Urinary bladder (tissue), 4 donors: ENCODE measurements around the gene MPP2. TPM values are rescaled to one million over a fixed set of nuclear protein-coding genes. Genes with fewer than 3 reads are reported as not detected.
A peak's percentile ranks its signal among the peaks of the same experiment; 100 is the strongest.

Source experiments
- DNase-seq: peaks from one replicate; pipeline ENCODE4 v3.0.0-alpha.2; 2015; ENCODE audit errors: extremely low spot score
- H3K27ac ChIP-seq: one replicate; pipeline ENCODE4 v1.5.1; 2013; ENCODE audit warnings: low read depth, mild to moderate bottlenecking, moderate library complexity
- H3K36me3 ChIP-seq: one replicate; pipeline ENCODE4 v1.6.1; 2013; ENCODE audit warnings: mild to moderate bottlenecking, moderate library complexity; ENCODE audit not compliant: insufficient read depth
- H3K4me1 ChIP-seq: one replicate; pipeline ENCODE4 v1.6.1; 2013; ENCODE audit warnings: mild to moderate bottlenecking, moderate library complexity; ENCODE audit not compliant: insufficient read depth
- H3K4me3 ChIP-seq: one replicate; pipeline ENCODE4 v1.5.1; 2013; ENCODE audit warnings: low read depth, low read length
- WGBS: extraction: QIAGEN DNeasy Blood & Tissue Kit; methylation state at CpG from one replicate; pipeline ENCODE4 v1.1.7; 2013; 5-methylcytosine and 5-hydroxymethylcytosine counted together
- polyA plus RNA-seq: library from polyadenylated mRNA; stranded (reverse); fragments of 200-250 nt; gene quantifications from one replicate; pipeline ENCODE4 v1.2.3, GENCODE V29; 2013
- total RNA-seq: library from RNA; depleted of rRNA; stranded (reverse); fragments of >200 nt; gene quantifications from one replicate; pipeline ENCODE4 v1.2.3, GENCODE V29; 2014
- donor health status: healthy with polysubstance abuse.
- donor health status: healthy.

Gene MPP2
- total RNA-seq: 3.7 TPM
- polyA plus RNA-seq: 14.9 TPM

- under 1% methylated on average over 36 of the region's 36 CpGs for whole genome bisulfite sequencing
- peak; percentile 76 for DNase-seq
- Histone ChIP-seq H3K36me3 (no peaks in the 10 kb centered on the region), H3K4me1 (no peaks in the 10 kb centered on the region), H3K4me3 (peak within 1 kb of the TSS; percentile 84), H3K27ac (peak within 1 kb of the TSS; percentile 80)
These were observed at the start of gene MPP2 for GRCh38 chr17:43907425-43907981. TSS of gene MPP2 (minus strand) at chr17:43907536. CDS start at chr17:43904460, 3,076 bp downstream.

GRCh38 chr17:43956222-43956621, 48.9 kb upstream of the MPP2 start:
- no peak for DNase-seq
- WGBS: 76% methylated on average over 8 of the region's 8 CpGs
- Histone ChIP-seq H3K36me3 (no peaks in the 10 kb centered on the region), H3K27ac (no peak overlapping the region), H3K4me1 (no peaks in the 10 kb centered on the region), H3K4me3 (no peak overlapping the region)

- no peak for DNase-seq
- no peaks in the 10 kb centered on the region for H3K36me3 ChIP-seq
- no peak within 1 kb of the TSS for H3K4me3 ChIP-seq
- H3K27ac ChIP-seq: no peak within 1 kb of the TSS
- 32% methylated on average over 11 of the region's 11 CpGs for WGBS
- H3K4me1 ChIP-seq: no peaks in the 10 kb centered on the region
These were observed 46.4 kb upstream of the MPP2 start, which contains the start of gene PYY for GRCh38 chr17:43953746-43954145. TSS of gene PYY (minus strand) at chr17:43953940. CDS start at chr17:43953483, 457 bp downstream.

GRCh38 chr17:43952724-43953666, 45.7 kb upstream of the MPP2 start:
- WGBS: 5% methylated on average over 82 of the region's 82 CpGs

DNA sequence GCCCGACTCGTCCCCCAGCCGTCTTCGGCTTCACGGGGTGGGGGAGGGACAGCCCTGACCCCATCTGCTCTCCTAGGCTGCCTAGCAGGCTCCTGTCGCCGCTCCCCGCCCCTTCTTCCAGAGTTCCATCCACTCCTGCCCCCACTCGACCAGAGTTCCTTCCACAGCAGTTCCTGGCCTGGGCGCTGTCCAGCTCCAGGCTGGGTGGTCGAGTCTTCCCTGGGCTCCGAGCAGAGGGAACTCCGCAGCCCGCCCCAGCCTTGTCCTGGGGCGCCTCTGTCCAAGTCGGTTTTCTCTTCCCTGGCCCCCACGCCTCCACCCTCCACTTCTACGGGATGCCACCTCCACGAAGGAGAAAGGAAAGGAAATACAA, 45.0 kb upstream of the MPP2 start:
- Histone ChIP-seq H3K27ac (no peak overlapping the region), H3K4me3 (no peak overlapping the region), H3K36me3 (no peaks in the 10 kb centered on the region), H3K4me1 (no peaks in the 10 kb centered on the region)
- WGBS: 7% methylated on average over 19 of the region's 19 CpGs
- DNase-seq: no peak

More at GRCh38 chr17:43952724-43953666, 45.7 kb upstream of the MPP2 start:
- Histone ChIP-seq H3K4me3 (no peak overlapping the region), H3K4me1 (no peaks in the 10 kb centered on the region), H3K36me3 (no peaks in the 10 kb centered on the region), H3K27ac (no peak overlapping the region)
- DNase-seq: no peak

- Histone ChIP-seq H3K36me3 (no peaks in the 10 kb centered on the region), H3K4me1 (no peaks in the 10 kb centered on the region), H3K4me3 (no peak overlapping the region), H3K27ac (no peak overlapping the region)
- no peak for DNase-seq
- WGBS: 62% methylated on average over 4 of the region's 4 CpGs
These were observed 44.4 kb upstream of the MPP2 start for GRCh38 chr17:43951750-43952149.

DNA sequence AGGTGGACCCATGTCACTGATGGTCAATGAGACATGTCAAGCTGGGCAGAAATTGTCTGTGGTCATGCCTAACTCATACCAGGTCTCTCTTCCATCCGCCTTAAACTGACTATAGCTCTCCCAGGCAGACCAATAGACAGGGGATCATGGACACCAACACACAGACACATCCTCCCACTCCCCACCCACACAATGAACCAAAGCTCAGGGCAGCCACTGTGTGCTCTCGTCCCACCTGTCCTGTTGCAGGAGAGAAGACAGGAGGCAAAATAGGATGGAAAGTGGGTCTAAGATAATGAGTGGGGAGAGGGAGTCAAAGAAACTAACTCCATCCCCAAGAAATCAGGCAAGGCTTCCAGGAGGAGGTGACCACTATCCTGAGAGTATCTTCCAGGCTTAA, 43.2 kb upstream of the MPP2 start:
- Histone ChIP-seq H3K36me3 (no peaks in the 10 kb centered on the region), H3K4me1 (no peaks in the 10 kb centered on the region), H3K4me3 (no peak overlapping the region), H3K27ac (no peak overlapping the region)
- WGBS: 87% methylated on average over 2 of the region's 2 CpGs
- DNase-seq: no peak

DNA sequence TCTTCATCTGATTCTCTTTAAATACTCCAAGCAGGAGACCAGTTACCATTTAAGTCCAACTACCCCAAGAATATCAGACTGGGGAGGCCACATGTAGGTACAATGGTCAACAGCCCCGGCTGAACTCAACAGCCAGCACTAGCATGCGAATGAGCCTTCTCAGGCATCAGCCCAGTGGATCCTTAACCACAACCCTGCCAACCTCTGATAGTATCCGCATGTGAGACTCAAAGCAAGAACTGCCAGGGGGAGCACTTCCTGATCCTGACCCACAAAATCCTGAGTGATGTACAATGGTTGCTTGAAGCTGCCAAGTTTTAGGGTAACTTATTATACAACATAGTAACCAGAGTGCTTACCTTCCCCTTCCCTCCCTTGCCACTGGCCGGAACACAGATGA, 42.4 kb upstream of the MPP2 start:
- Histone ChIP-seq H3K36me3 (no peaks in the 10 kb centered on the region), H3K4me1 (no peaks in the 10 kb centered on the region), H3K27ac (no peak overlapping the region), H3K4me3 (no peak overlapping the region)
- WGBS: 66% methylated on average over 4 of the region's 4 CpGs
- DNase-seq: no peak

DNA sequence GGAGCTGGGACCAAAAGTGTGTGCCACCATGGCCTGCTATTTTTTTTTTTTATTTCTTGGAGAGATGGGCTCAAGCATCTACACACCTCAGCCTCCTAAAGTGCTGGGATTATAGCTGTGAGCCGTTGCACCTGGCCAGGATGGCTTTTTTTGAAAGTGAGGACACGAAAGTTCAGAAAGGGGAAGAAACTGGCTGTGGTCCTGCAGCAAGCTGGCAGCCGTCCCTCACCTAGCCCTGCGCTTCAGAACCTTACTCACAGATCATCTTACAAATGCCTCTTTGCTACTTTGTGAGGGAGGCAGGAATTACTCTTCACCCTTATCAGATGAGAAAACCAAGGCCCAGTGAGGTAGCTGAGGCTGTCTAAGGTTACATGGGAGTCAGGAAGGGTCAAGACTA, 39.4 kb upstream of the MPP2 start:
- 53% methylated on average over 4 of the region's 4 CpGs for WGBS
- Histone ChIP-seq H3K4me1 (no peaks in the 10 kb centered on the region), H3K27ac (no peak overlapping the region), H3K4me3 (no peak overlapping the region), H3K36me3 (no peaks in the 10 kb centered on the region)
- DNase-seq: no peak

DNA sequence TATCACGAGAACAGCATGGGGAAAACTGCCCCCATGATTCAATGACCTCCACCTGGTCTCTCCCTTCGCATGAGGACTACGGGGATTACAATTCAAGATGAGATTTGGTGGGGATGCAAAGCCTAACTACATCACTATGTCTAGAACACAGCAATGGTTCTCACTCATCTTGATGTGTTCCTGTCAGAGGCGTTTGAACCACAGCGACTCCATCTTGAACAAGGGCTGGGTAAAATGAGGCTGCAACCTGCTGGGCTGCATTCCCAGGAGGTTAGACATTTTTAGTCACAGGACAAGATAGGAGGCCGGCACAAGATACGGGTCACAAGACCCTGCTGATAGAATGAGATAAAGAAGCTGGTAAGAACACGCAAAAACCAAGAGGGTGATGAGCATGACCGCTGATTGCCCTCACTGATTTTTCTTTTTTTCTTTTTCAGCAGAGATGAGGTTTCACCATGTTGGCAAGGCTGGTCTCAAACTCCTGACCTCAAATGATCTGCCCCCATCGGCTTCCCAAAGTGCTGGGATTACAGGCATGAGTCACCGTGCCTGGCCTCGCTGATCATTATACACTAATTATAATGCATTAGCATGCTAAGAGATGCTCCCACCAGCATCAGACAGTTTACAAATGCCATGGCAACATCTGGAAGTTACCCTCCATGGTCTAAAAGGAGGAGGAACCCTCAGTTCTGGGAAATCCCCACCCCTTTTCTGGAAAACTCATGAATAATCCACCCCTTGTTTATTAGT, 37.9 kb upstream of the MPP2 start:
- no peak for DNase-seq
- 70% methylated on average over 12 of the region's 12 CpGs for WGBS

GRCh38 chr17:43942051-43942685, 34.8 kb upstream of the MPP2 start, which contains the start of gene PPY:
TSS of gene PPY (minus strand) at chr17:43942476. CDS start at chr17:43941654, 822 bp downstream.
- Histone ChIP-seq H3K36me3 (no peaks in the 10 kb centered on the region), H3K4me3 (no peak within 1 kb of the TSS), H3K27ac (no peak within 1 kb of the TSS), H3K4me1 (no peaks in the 10 kb centered on the region)
- 79% methylated on average over 17 of the region's 17 CpGs for WGBS
- DNase-seq: no peak

More for the DNA sequence above, 37.9 kb upstream of the MPP2 start:
- no peak overlapping the region for H3K4me3 ChIP-seq
- H3K36me3 ChIP-seq: no peaks in the 10 kb centered on the region
- no peaks in the 10 kb centered on the region for H3K4me1 ChIP-seq
- H3K27ac ChIP-seq: no peak overlapping the region

- Histone ChIP-seq H3K36me3 (no peaks in the 10 kb centered on the region), H3K4me1 (no peaks in the 10 kb centered on the region), H3K4me3 (no peak overlapping the region), H3K27ac (no peak overlapping the region)
- 56% methylated on average over 7 of the region's 7 CpGs for WGBS
- no peak for DNase-seq
These were observed 33.3 kb upstream of the MPP2 start for GRCh38 chr17:43940630-43941029.

GRCh38 chr17:43939886-43940285, 32.5 kb upstream of the MPP2 start:
- Histone ChIP-seq H3K27ac (no peak overlapping the region), H3K36me3 (no peaks in the 10 kb centered on the region), H3K4me3 (no peak overlapping the region), H3K4me1 (no peaks in the 10 kb centered on the region)
- WGBS: 95% methylated on average over 5 of the region's 5 CpGs
- no peak for DNase-seq
